MCF 10A (cell line): ENCODE measurements around the gene PNPLA1. TPM values are rescaled to one million over a fixed set of nuclear protein-coding genes. Genes with fewer than 3 reads are reported as not detected.

ENCODE experiments used
- Bru-seq: library from RNA; stranded (reverse); fragments of 400-500 nt; gene quantifications from one replicate; lab custom pipeline; 2021; lab: Mats Ljungman, UMichigan
- BruChase-seq, 2 experiments: library from RNA; stranded (reverse); fragments of 400-500 nt; gene quantifications; one replicate each; lab custom pipeline; 2021; lab: Mats Ljungman, UMichigan
- BruUV-seq: library from RNA; stranded (reverse); fragments of 400-500 nt; replicated peaks from 2 replicates; lab custom pipeline; 2021; lab: Mats Ljungman, UMichigan
- CTCF ChIA-PET: fragments of 300-600 bp; sonication (Branson Sonifier 250); formaldehyde crosslinking; extraction: SDS; loops from one replicate; lab custom pipeline; 2021; ENCODE audit warnings: antibody characterized with exemption, inconsistent platforms; lab: Yijun Ruan, JAX
- POLR2A ChIA-PET: fragments of 300-600, 350-650 bp; sonication (Branson Sonifier 250); formaldehyde crosslinking; extraction: SDS; loops from one replicate; lab custom pipeline; 2020; ENCODE audit warnings: antibody characterized with exemption, inconsistent platforms; lab: Yijun Ruan, JAX
- DNase-seq: peaks from one replicate; pipeline ENCODE4 v3.0.0-alpha.2; 2018; ENCODE audit not compliant: unreplicated experiment
- H3K27ac Mint-ChIP-seq: one replicate; pipeline ENCODE4 v1.8.0; 2022; ENCODE audit warnings: mild to moderate bottlenecking, low read depth, mixed read lengths; ENCODE audit not compliant: unreplicated experiment
- H3K27me3 Mint-ChIP-seq: one replicate; pipeline ENCODE4 v1.8.0; 2022; ENCODE audit warnings: mixed read lengths; ENCODE audit not compliant: insufficient read depth, unreplicated experiment
- H3K36me3 Mint-ChIP-seq: one replicate; pipeline ENCODE4 v1.8.0; 2022; ENCODE audit warnings: mild to moderate bottlenecking, moderate library complexity, mixed read lengths; ENCODE audit not compliant: insufficient read depth, unreplicated experiment
- H3K4me1 Mint-ChIP-seq: one replicate; pipeline ENCODE4 v1.8.0; 2022; ENCODE audit warnings: mixed read lengths; ENCODE audit not compliant: insufficient read depth, unreplicated experiment
- H3K4me3 Mint-ChIP-seq: one replicate; pipeline ENCODE4 v1.8.0; 2022; ENCODE audit warnings: mild to moderate bottlenecking, moderate library complexity, mixed read lengths; ENCODE audit not compliant: unreplicated experiment
- H3K9me3 Mint-ChIP-seq: one replicate; pipeline ENCODE4 v1.8.0; 2022; ENCODE audit warnings: mixed read lengths; ENCODE audit not compliant: unreplicated experiment
- CTCF ChIP-seq: fragments of 200-600 bp; IDR thresholded peaks from one replicate; pipeline ENCODE4 v1.8.0; 2022; ENCODE audit warnings: antibody characterized with exemption, mild to moderate bottlenecking; ENCODE audit not compliant: unreplicated experiment
- intact Hi-C: fragments of 100-400 bp; cut with micrococcal nuclease; formaldehyde crosslinking; loops from 2 replicates; pipeline ENCODE4 v1.14.1; 2022
- long read RNA-seq: library from polyadenylated mRNA; stranded (forward); transcript quantifications from one replicate; pipeline ENCODE4 v2.0.0, GENCODE V29; 2022
- total RNA-seq: library from RNA; stranded (reverse); gene quantifications from 2 replicates; pipeline ENCODE4 v1.2.3, GENCODE V29; 2022

The PNPLA1 gene
- total RNA-seq (0.27 TPM in 1 of 2 replicates, not detected in the other), Bru-seq, nascent RNA (percentile 15 among the genes with signal in this experiment), BruChase-seq, experiment 1, labeled RNA remaining after a 6-hour chase (percentile 22 among the genes with signal in this experiment), BruChase-seq, experiment 2, labeled RNA remaining after a 2-hour chase (percentile 24 among the genes with signal in this experiment)
- long read RNA-seq = 0 reads

- peaks cover 58% of the 10 kb centered on the region for H3K27me3 Mint-ChIP-seq
- BruUV-seq = no TSS peak
- DNase-seq = no peak
- CTCF ChIA-PET = interaction anchor here (0.7 kb wide), 1 partner anchor 91 kb away, joined by 5 read pairs; no protein-coding TSS in a partner anchor
- no peaks in the 10 kb centered on the region for H3K36me3 Mint-ChIP-seq
- POLR2A ChIA-PET = no interaction called here
- no peak within 1 kb of the TSS for H3K27ac Mint-ChIP-seq
- TF ChIP-seq CTCF = no peak
- H3K9me3 Mint-ChIP-seq = no peaks in the 10 kb centered on the region
- H3K4me3 Mint-ChIP-seq = no peak within 1 kb of the TSS
- H3K4me1 Mint-ChIP-seq = peaks cover 18% of the 10 kb centered on the region
- intact Hi-C loops = no loop called here
These were observed at the start of gene PNPLA1 for GRCh38 chr6:36269834-36270705. Gene PNPLA1 (plus strand): TSS chr6:36270060. CDS start chr6:36270460, 400 bp downstream.

DNA sequence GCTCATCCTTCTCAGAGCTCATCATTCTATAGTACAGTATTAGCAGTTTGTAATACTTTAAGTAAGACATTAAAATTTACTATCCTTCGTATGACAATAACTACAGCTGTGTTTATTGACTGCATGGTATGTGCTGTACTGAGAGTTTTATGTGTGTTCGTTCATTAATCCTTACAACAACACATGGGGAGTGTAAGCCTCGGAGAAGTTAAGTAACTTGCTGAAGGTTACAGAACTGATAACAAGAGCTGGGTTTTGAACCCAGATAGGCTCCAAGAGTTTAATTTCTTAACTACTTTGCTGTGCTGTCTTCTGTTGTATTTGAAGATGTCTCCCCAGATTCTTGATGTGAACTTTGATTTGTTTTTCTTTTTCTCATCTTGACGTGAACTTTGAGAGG, 49.6 kb upstream of the PNPLA1 start:
- CTCF ChIA-PET = interaction anchor here (0.6 kb wide), 1 partner anchor 192 kb away, joined by 3 read pairs; the partner anchor contains the start of gene MAPK14

GRCh38 chr6:36221674-36222073, 48.2 kb upstream of the PNPLA1 start:
- DNase-seq = no peak
- no peak for TF ChIP-seq CTCF
- CTCF ChIA-PET = no interaction called here
- H3K36me3 Mint-ChIP-seq = peaks cover 66% of the 10 kb centered on the region
- H3K27ac Mint-ChIP-seq = no peak overlapping the region
- H3K27me3 Mint-ChIP-seq = no peaks in the 10 kb centered on the region
- intact Hi-C loops = no loop called here
- H3K4me1 Mint-ChIP-seq = peaks cover 7% of the 10 kb centered on the region
- no peaks in the 10 kb centered on the region for H3K9me3 Mint-ChIP-seq
- POLR2A ChIA-PET = no interaction called here
- no TSS peak for BruUV-seq
- no peak overlapping the region for H3K4me3 Mint-ChIP-seq

More for the DNA sequence above, 49.6 kb upstream of the PNPLA1 start:
- Mint-ChIP-seq H3K27ac (no peak overlapping the region), H3K27me3 (no peaks in the 10 kb centered on the region), H3K4me1 (peaks cover 7% of the 10 kb centered on the region), H3K36me3 (peaks cover 59% of the 10 kb centered on the region), H3K4me3 (no peak overlapping the region), H3K9me3 (no peaks in the 10 kb centered on the region)
- POLR2A ChIA-PET = no interaction called here
- TF ChIP-seq CTCF = no peak
- BruUV-seq = no TSS peak
- intact Hi-C loops = no loop called here
- DNase-seq = no peak

DNA sequence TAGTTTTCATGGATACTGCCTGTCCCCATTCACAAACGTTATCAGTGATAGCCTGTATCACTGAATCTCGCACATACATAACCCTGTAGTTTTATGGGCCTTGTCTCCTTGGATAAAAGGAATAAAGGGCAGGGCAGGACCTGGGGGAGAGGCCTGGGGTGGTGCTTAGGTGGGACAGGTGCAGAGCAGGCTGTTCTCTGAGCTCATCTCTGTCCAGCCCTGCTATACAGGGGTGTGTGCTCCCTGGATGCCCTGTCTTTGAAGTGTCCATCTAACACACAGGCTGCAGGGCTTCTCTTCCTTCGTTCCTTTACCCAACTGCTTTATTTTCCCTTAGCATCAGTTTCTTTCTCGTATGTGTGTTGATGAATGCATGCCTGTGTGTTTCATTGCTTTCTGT, 46.9 kb upstream of the PNPLA1 start:
- intact Hi-C loops = no loop called here
- Mint-ChIP-seq H3K4me1 (peaks cover 7% of the 10 kb centered on the region), H3K9me3 (no peaks in the 10 kb centered on the region), H3K27ac (no peak overlapping the region), H3K27me3 (no peaks in the 10 kb centered on the region), H3K36me3 (peaks cover 61% of the 10 kb centered on the region), H3K4me3 (no peak overlapping the region)
- TF ChIP-seq CTCF = no peak
- ChIA-PET CTCF (no interaction called here), POLR2A (no interaction called here)
- no TSS peak for BruUV-seq
- no peak for DNase-seq
